Activated T-helper 1 cell treated with anti-CD3 and anti-CD28 coated beads, Interleukin-12 subunit alpha, Interleukin-12 subunit beta, Interleukin-2, Interleukin-4 antibody, amounts not matched to agents 30 ng/mL and 10 ng/mL and 1 ng/mL, durations not matched to agents 14 hours and 24 hours and 36 hours (primary cell): ENCODE results near the gene FGFR3. TPM values are rescaled to one million over a fixed set of nuclear protein-coding genes. Genes with fewer than 3 reads are reported as not detected.

Source experiments
- DNase-seq: peaks from one replicate; pipeline ENCODE4 v3.0.0; 2021; ENCODE audit warnings: low spot score
- H3K27ac Mint-ChIP-seq: one replicate; pipeline ENCODE4 v1.8.0; 2021; ENCODE audit warnings: mild to moderate bottlenecking, mixed read lengths
- H3K27me3 Mint-ChIP-seq: one replicate; pipeline ENCODE4 v1.8.0; 2022; ENCODE audit warnings: mild to moderate bottlenecking, moderate library complexity, mixed read lengths; ENCODE audit not compliant: insufficient read depth
- H3K36me3 Mint-ChIP-seq: one replicate; pipeline ENCODE4 v1.8.0; 2021; ENCODE audit warnings: low read depth, mixed read lengths
- H3K4me1 Mint-ChIP-seq: one replicate; pipeline ENCODE4 v1.8.0; 2021; ENCODE audit warnings: low read depth, mixed read lengths
- H3K4me3 Mint-ChIP-seq: one replicate; pipeline ENCODE4 v1.8.0; 2021; ENCODE audit warnings: mild to moderate bottlenecking, moderate library complexity, mixed read lengths
- H3K9me3 Mint-ChIP-seq: one replicate; pipeline ENCODE4 v1.8.0; 2021; ENCODE audit warnings: mixed read lengths
- intact Hi-C: fragments of 100-400 bp; cut with micrococcal nuclease; formaldehyde crosslinking; loops from one replicate; pipeline ENCODE4 v1.15.1; 2024
- total RNA-seq: library from RNA; stranded (reverse); gene quantifications from 2 replicates; pipeline ENCODE4 v1.2.3, GENCODE V29; 2022

FGFR3 gene
- total RNA-seq, 1 donor from 2014 or later = 0.29 TPM

- H3K9me3 Mint-ChIP-seq = no peaks in the 10 kb centered on the region
- no peaks in the 10 kb centered on the region for H3K36me3 Mint-ChIP-seq
- H3K27ac Mint-ChIP-seq = no peak overlapping the region
- no peak for DNase-seq
- H3K4me1 Mint-ChIP-seq = peaks cover 6% of the 10 kb centered on the region
- no peak overlapping the region for H3K4me3 Mint-ChIP-seq
- H3K27me3 Mint-ChIP-seq = peaks cover 7% of the 10 kb centered on the region
- intact Hi-C loops = no loop called here
Measured at GRCh38 chr4:1759818-1760223, 33.3 kb upstream of the FGFR3 start.

- H3K4me1 Mint-ChIP-seq = peaks cover 6% of the 10 kb centered on the region
- intact Hi-C loops = no loop called here
- H3K27me3 Mint-ChIP-seq = peaks cover 13% of the 10 kb centered on the region
- H3K27ac Mint-ChIP-seq = no peak overlapping the region
- DNase-seq = no peak
- H3K9me3 Mint-ChIP-seq = no peaks in the 10 kb centered on the region
- no peak overlapping the region for H3K4me3 Mint-ChIP-seq
- no peaks in the 10 kb centered on the region for H3K36me3 Mint-ChIP-seq
Measured at GRCh38 chr4:1760521-1761071, 32.5 kb upstream of the FGFR3 start.

GRCh38 chr4:1761130-1761689 lies 31.9 kb upstream of the FGFR3 start:
- Mint-ChIP-seq H3K36me3 (no peaks in the 10 kb centered on the region), H3K4me3 (no peak overlapping the region), H3K27ac (no peak overlapping the region), H3K27me3 (peaks cover 14% of the 10 kb centered on the region), H3K9me3 (no peaks in the 10 kb centered on the region), H3K4me1 (peaks cover 6% of the 10 kb centered on the region)
- DNase-seq = no peak
- intact Hi-C loops = no loop called here

- Mint-ChIP-seq H3K27me3 (peaks cover 14% of the 10 kb centered on the region), H3K27ac (no peak overlapping the region), H3K4me3 (no peak overlapping the region), H3K4me1 (peaks cover 6% of the 10 kb centered on the region), H3K9me3 (no peaks in the 10 kb centered on the region), H3K36me3 (no peaks in the 10 kb centered on the region)
- intact Hi-C loops = no loop called here
- no peak for DNase-seq
Measured at GRCh38 chr4:1762264-1763010, 30.7 kb upstream of the FGFR3 start.

- DNase-seq = no peak
- Mint-ChIP-seq H3K36me3 (no peaks in the 10 kb centered on the region), H3K27me3 (peaks cover 17% of the 10 kb centered on the region), H3K4me3 (no peak overlapping the region), H3K9me3 (no peaks in the 10 kb centered on the region), H3K27ac (no peak overlapping the region), H3K4me1 (peaks cover 6% of the 10 kb centered on the region)
- intact Hi-C loops = no loop called here
Measured at GRCh38 chr4:1763070-1763549, 30.0 kb upstream of the FGFR3 start.

GRCh38 chr4:1763550-1764080 lies 29.5 kb upstream of the FGFR3 start:
- peaks cover 21% of the 10 kb centered on the region for H3K27me3 Mint-ChIP-seq
- intact Hi-C loops = no loop called here

GRCh38 chr4:1764670-1765069 lies 28.4 kb upstream of the FGFR3 start:
- Mint-ChIP-seq H3K27ac (no peak overlapping the region), H3K36me3 (no peaks in the 10 kb centered on the region), H3K9me3 (no peaks in the 10 kb centered on the region), H3K4me3 (no peak overlapping the region), H3K27me3 (peaks cover 21% of the 10 kb centered on the region), H3K4me1 (peaks cover 6% of the 10 kb centered on the region)
- intact Hi-C loops = no loop called here
- DNase-seq = no peak

More at GRCh38 chr4:1763550-1764080, 29.5 kb upstream of the FGFR3 start:
- no peak for DNase-seq
- Mint-ChIP-seq H3K4me3 (no peak overlapping the region), H3K36me3 (no peaks in the 10 kb centered on the region), H3K27ac (no peak overlapping the region), H3K4me1 (peaks cover 6% of the 10 kb centered on the region), H3K9me3 (no peaks in the 10 kb centered on the region)

- Mint-ChIP-seq H3K4me3 (peak overlapping the region; percentile 7), H3K9me3 (no peaks in the 10 kb centered on the region)
Measured at GRCh38 chr4:1765409-1766072, 27.6 kb upstream of the FGFR3 start.

GRCh38 chr4:1766106-1767060 lies 26.7 kb upstream of the FGFR3 start:
- Mint-ChIP-seq H3K9me3 (no peaks in the 10 kb centered on the region), H3K4me3 (no peak overlapping the region), H3K36me3 (no peaks in the 10 kb centered on the region), H3K27me3 (peaks cover 21% of the 10 kb centered on the region), H3K27ac (no peak overlapping the region), H3K4me1 (no peaks in the 10 kb centered on the region)
- DNase-seq = no peak
- intact Hi-C loops = no loop called here

More at GRCh38 chr4:1765409-1766072, 27.6 kb upstream of the FGFR3 start:
- no peak overlapping the region for H3K27ac Mint-ChIP-seq
- DNase-seq = no peak
- H3K36me3 Mint-ChIP-seq = no peaks in the 10 kb centered on the region
- peaks cover 21% of the 10 kb centered on the region for H3K27me3 Mint-ChIP-seq
- intact Hi-C loops = no loop called here
- H3K4me1 Mint-ChIP-seq = no peaks in the 10 kb centered on the region

- H3K27ac Mint-ChIP-seq = no peak overlapping the region
Measured at GRCh38 chr4:1767061-1767769, 25.9 kb upstream of the FGFR3 start.

GRCh38 chr4:1767770-1768366 lies 25.2 kb upstream of the FGFR3 start:
- Mint-ChIP-seq H3K4me3 (peak overlapping the region; percentile 79), H3K9me3 (no peaks in the 10 kb centered on the region), H3K27me3 (peaks cover 21% of the 10 kb centered on the region), H3K36me3 (no peaks in the 10 kb centered on the region), H3K4me1 (no peaks in the 10 kb centered on the region), H3K27ac (no peak overlapping the region)
- intact Hi-C loops = no loop called here
- peak; percentile 14 for DNase-seq

More at GRCh38 chr4:1767061-1767769, 25.9 kb upstream of the FGFR3 start:
- no peaks in the 10 kb centered on the region for H3K36me3 Mint-ChIP-seq
- peaks cover 21% of the 10 kb centered on the region for H3K27me3 Mint-ChIP-seq
- no peaks in the 10 kb centered on the region for H3K4me1 Mint-ChIP-seq
- no peak overlapping the region for H3K4me3 Mint-ChIP-seq
- no peaks in the 10 kb centered on the region for H3K9me3 Mint-ChIP-seq
- no peak for DNase-seq
- intact Hi-C loops = no loop called here
